A549 (cell line): ENCODE results near the gene USP24. TPM values are rescaled to one million over a fixed set of nuclear protein-coding genes. Genes with fewer than 3 reads are reported as not detected.
A peak's percentile ranks its signal among the peaks of the same experiment; 100 is the strongest.

ENCODE experiments used
- ATAC-seq, 2 experiments: fragments of 200-7000 bp in 1 of 2; fragments of >200 bp in 1 of 2; cut with Nextera tagmentation in 1 of 2; cut with Tn5 transposase in 1 of 2; 3 replicates each; pipeline versions ENCODE4 v1.8.0 to v1.9.1; 2018 to 2020; ENCODE audit warnings: mild to moderate bottlenecking in 1 of 2, moderate library complexity in 1 of 2
- CTCF ChIA-PET: fragments of 300-600 bp; sonication (Branson Sonifier 250); formaldehyde crosslinking; extraction: SDS; loops from one replicate; lab custom pipeline; 2021; ENCODE audit warnings: antibody characterized with exemption, inconsistent platforms; lab: Yijun Ruan, JAX
- POLR2A ChIA-PET: fragments of 350-600 bp; formaldehyde crosslinking; extraction: SDS; loops from one replicate; lab custom pipeline; 2021; ENCODE audit warnings: antibody characterized with exemption, inconsistent platforms; lab: Yijun Ruan, JAX
- DNase-seq, 2 experiments: peaks; one replicate each; pipeline versions ENCODE4 v3.0.0 to v3.0.0-alpha.2; 2011 to 2016; ENCODE audit warnings: low read depth in 1 of 2, low spot score in 1 of 2
- FAIRE-seq: peaks from 2 replicates; lab custom pipeline; 2011; peaks lifted over from hg19 to GRCh38; lab: Jason Lieb, UNC
- H3K27ac ChIP-seq, 2 experiments: fragments of >200 bp; sonication (Bioruptor Twin); formaldehyde crosslinking; 3 replicates each; pipeline ENCODE4 v1.5.1; 2016 to 2017
- H3K4me1 ChIP-seq: fragments of >200 bp; sonication (Bioruptor Twin); formaldehyde crosslinking; 3 replicates; pipeline ENCODE4 v1.6.1; 2016
- H3K4me2 ChIP-seq: fragments of >200 bp; sonication (Bioruptor Twin); formaldehyde crosslinking; 3 replicates; pipeline ENCODE4 v1.6.1; 2016
- H3K4me3 ChIP-seq: fragments of >200 bp; sonication (Bioruptor Twin); formaldehyde crosslinking; 3 replicates; pipeline ENCODE4 v1.5.1; 2016
- H3K9me3 ChIP-seq: fragments of >200 bp; sonication (Bioruptor Twin); formaldehyde crosslinking; 3 replicates; pipeline ENCODE4 v1.6.1; 2016
- CBX2 ChIP-seq: fragments of 200-600 bp; sonication (generic); IDR thresholded peaks from 2 replicates; pipeline ENCODE4 v1.6.1; 2016; ENCODE audit warnings: low read depth, mild to moderate bottlenecking, borderline replicate concordance
- CHD2 ChIP-seq: fragments of 150-350 bp; IDR thresholded peaks from 2 replicates; pipeline ENCODE4 v1.6.1; 2014; ENCODE audit warnings: low read length; ENCODE audit not compliant: partially characterized antibody
- CHD4 ChIP-seq: fragments of 200-600 bp; sonication (generic); IDR thresholded peaks from 2 replicates; pipeline ENCODE4 v1.6.1; 2016; ENCODE audit warnings: antibody characterized with exemption, mild to moderate bottlenecking, borderline replicate concordance
- CTCF ChIP-seq: fragments of >200 bp; sonication (Bioruptor Twin); formaldehyde crosslinking; IDR thresholded peaks from 3 replicates; pipeline ENCODE4 v1.5.1; 2016
- EHF ChIP-seq: fragments of 250-450 bp; sonication (Bioruptor Pico); IDR thresholded peaks from 2 replicates; pipeline ENCODE4 v1.5.0; 2020; ENCODE audit warnings: mild to moderate bottlenecking
- EHMT2 ChIP-seq: fragments of 200-600 bp; sonication (generic); IDR thresholded peaks from 2 replicates; pipeline ENCODE4 v1.6.1; 2016; ENCODE audit warnings: antibody characterized with exemption, low read depth, mild to moderate bottlenecking, moderate library complexity
- FOSB ChIP-seq: fragments of 250-450 bp; sonication (Bioruptor Pico); IDR thresholded peaks from 2 replicates; pipeline ENCODE4 v1.5.0; 2020; ENCODE audit warnings: mild to moderate bottlenecking, moderate library complexity
- HES2 ChIP-seq: fragments of >200 bp; sonication (Bioruptor Twin); formaldehyde crosslinking; IDR thresholded peaks from 2 replicates; pipeline ENCODE4 v1.6.1; 2016
- HEYL ChIP-seq: fragments of 250-450 bp; sonication (Bioruptor Pico); IDR thresholded peaks from 2 replicates; pipeline ENCODE4 v1.8.0; 2021; ENCODE audit warnings: mild to moderate bottlenecking, moderate library complexity
- HOXB5 ChIP-seq: fragments of 250-450 bp; sonication (Bioruptor Pico); IDR thresholded peaks from 2 replicates; pipeline ENCODE4 v1.5.0; 2020; ENCODE audit warnings: mild to moderate bottlenecking, moderate library complexity
- JUNB ChIP-seq: fragments of >200 bp; sonication (Bioruptor Twin); formaldehyde crosslinking; IDR thresholded peaks from 2 replicates; pipeline ENCODE4 v1.6.1; 2016
- KDM1A ChIP-seq: fragments of 200-600 bp; sonication (generic); IDR thresholded peaks from 2 replicates; pipeline ENCODE4 v1.6.1; 2016; ENCODE audit warnings: low read depth, mild to moderate bottlenecking
- MAFK ChIP-seq: fragments of 450-650 bp; IDR thresholded peaks from 2 replicates; pipeline ENCODE4 v1.6.1; 2014; ENCODE audit not compliant: partially characterized antibody
- MAX ChIP-seq: IDR thresholded peaks from 2 replicates; pipeline ENCODE4 v1.6.1; 2012
- MYC ChIP-seq: IDR thresholded peaks from 2 replicates; pipeline ENCODE4 v1.6.1; 2012; ENCODE audit warnings: mild to moderate bottlenecking, inconsistent platforms, low read length, improper control_type of control experiment, borderline replicate concordance
- PHF8 ChIP-seq: fragments of 200-600 bp; sonication (generic); IDR thresholded peaks from 2 replicates; pipeline ENCODE4 v1.6.1; 2016; ENCODE audit warnings: low read depth, mild to moderate bottlenecking, antibody characterized with exemption, moderate library complexity, borderline replicate concordance
- POLR2A ChIP-seq: IDR thresholded peaks from 2 replicates; pipeline ENCODE4 v1.6.1; 2012; ENCODE audit warnings: mild to moderate bottlenecking, low read length
- RARB ChIP-seq: fragments of 250-450 bp; sonication (Bioruptor Pico); IDR thresholded peaks from 2 replicates; pipeline ENCODE4 v1.8.0; 2021; ENCODE audit warnings: mild to moderate bottlenecking, moderate library complexity
- RCOR1 ChIP-seq: fragments of 150-350 bp; IDR thresholded peaks from 2 replicates; pipeline ENCODE4 v1.6.1; 2014; ENCODE audit warnings: antibody characterized with exemption, low read length, low read depth
- RNF2 ChIP-seq: fragments of 200-600 bp; sonication (generic); IDR thresholded peaks from 2 replicates; pipeline ENCODE4 v1.6.1; 2016; ENCODE audit warnings: low read depth, mild to moderate bottlenecking, antibody characterized with exemption, moderate library complexity, borderline replicate concordance
- SMC3 ChIP-seq: fragments of >200 bp; sonication (Bioruptor Twin); formaldehyde crosslinking; IDR thresholded peaks from 3 replicates; pipeline ENCODE4 v1.6.1; 2018; ENCODE audit warnings: inconsistent platforms
- TP53 ChIP-seq: fragments of 250-450 bp; sonication (Bioruptor Pico); IDR thresholded peaks from 2 replicates; pipeline ENCODE4 v1.5.0; 2021; ENCODE audit warnings: mild to moderate bottlenecking, moderate library complexity
- WGBS: methylation state at CpG from one replicate; pipeline ENCODE4 v1.1.6; 2017; ENCODE audit errors: missing lambda C conversion rate; 5-methylcytosine and 5-hydroxymethylcytosine counted together
- polyA plus RNA-seq, 4 experiments: library from polyadenylated mRNA; depleted of rRNA in 3 of 4; stranded (reverse); fragments of >200 nt; fragmentation: RNase III in 1 of 4; extraction: RNeasy Plus Mini Kit Qiagen cat#74134 plus additional on column Dnase treatment in 1 of 4; gene quantifications; 2 replicates in 3 of 4; 3 replicates in 1 of 4; pipeline ENCODE4 v1.2.3, GENCODE V29; 2011 to 2017
- TF ChIP-seq, protein P1 (sequence below): fragments of >200 bp; sonication (Bioruptor Twin); formaldehyde crosslinking; IDR thresholded peaks from 3 replicates; pipeline ENCODE4 v1.6.1; 2016

USP24 gene
- polyA plus RNA-seq, 2 of the 4 experiments (the other 2 are of a cell fraction), result 14.7 to 21.7 TPM

DNA sequence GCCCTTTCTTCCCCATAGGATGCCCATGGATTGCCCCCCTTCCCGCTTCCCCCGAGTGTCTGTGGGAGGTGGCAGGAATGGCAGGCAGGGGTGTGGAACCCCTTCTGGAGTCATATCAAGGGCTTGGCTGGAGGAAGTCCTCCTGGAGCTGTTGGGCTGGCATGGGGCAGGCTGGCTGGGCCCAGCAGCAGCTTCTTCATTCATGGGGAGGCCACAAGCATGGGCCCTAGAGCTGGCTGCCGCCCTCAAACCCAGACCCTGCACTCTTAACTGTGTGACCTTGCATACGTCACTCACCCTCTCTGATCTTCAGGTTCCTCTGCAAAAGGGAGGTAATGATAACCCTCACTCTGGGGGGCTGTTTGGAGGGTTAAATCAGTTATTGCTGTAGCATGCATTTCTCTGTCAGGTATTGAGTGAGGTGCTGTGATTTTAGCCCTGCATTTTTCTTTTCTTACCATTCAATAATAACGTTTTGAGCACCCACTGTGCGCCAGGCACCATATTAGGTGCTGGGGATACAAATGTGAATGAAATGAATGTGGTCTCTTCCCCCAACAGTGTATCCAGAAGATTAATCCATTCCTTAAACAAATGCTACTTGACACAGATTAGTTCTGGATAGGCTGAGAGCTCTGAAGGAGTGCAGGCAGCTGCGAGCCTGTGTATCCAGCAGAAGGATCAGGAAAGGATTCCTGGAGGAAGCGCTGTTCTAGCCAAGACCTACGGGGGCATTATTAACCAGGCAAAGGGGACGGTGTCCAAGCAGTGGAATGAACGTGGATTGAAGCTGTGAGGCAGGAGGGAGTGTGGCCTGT is 166.5 kb downstream of the USP24 start:
- Histone ChIP-seq H3K4me1 (no peaks in the 10 kb centered on the region), H3K4me2 (no peak overlapping the region), H3K9me3 (no peaks in the 10 kb centered on the region), H3K4me3 (no peak overlapping the region), H3K27ac (no peak overlapping the region)
- DNase-seq (no peak), ATAC-seq (peak in 1 of 2 experiments; percentile 35; a peak in 3 of 6 replicates), FAIRE-seq (no peak)
- CTCF ChIA-PET, result interaction anchor here (0.7 to 2.9 kb wide), 4 partner anchors 10 to 27 kb away, joined by 3 to 8 read pairs (median 4); no protein-coding TSS in a partner anchor
- POLR2A ChIA-PET, result no interaction called here
- 84% methylated on average over 9 of the region's 11 CpGs for WGBS
- TF ChIP-seq CBX2, result no peak

DNA sequence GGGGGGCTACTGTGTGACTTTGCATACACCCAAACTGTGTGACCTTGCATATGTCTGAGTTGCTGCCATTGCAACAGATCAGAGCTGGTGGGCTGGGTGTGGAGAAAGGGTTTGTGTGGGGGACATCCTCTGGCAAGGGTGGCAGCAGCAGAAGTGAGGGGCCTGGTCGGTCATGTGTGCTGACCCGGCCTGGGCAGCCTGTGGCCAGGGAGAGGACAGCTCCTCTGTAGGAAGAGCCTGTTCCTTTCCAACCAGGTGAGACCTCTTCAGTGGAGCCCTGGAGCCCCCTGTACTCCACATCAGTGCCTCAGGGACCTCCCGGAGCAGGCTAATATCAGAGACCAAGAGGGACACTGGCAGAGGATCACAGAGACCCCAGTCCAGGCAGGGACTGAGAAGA is 167.6 kb downstream of the USP24 start:
- Histone ChIP-seq H3K4me3 (no peak overlapping the region), H3K4me1 (no peaks in the 10 kb centered on the region), H3K4me2 (no peak overlapping the region), H3K27ac (no peak overlapping the region), H3K9me3 (no peaks in the 10 kb centered on the region)
- 50% methylated on average over 2 of the region's 3 CpGs for WGBS
- CTCF ChIA-PET, result interaction anchor here (2.9 kb wide), 1 partner anchor 12 kb away, joined by 8 read pairs; no protein-coding TSS in a partner anchor
- TF ChIP-seq FOSB (no peak), HEYL (no peak), CHD4 (no peak)
- no peak for FAIRE-seq
- POLR2A ChIA-PET, result no interaction called here
- no peak for DNase-seq
- ATAC-seq, result no peak

GRCh38 chr1:55046871-55047270 is 168.3 kb downstream of the USP24 start:
- no peaks in the 10 kb centered on the region for H3K4me1 ChIP-seq
- no peak overlapping the region for H3K27ac ChIP-seq
- CTCF ChIA-PET, result interaction anchor here (2.9 kb wide), 1 partner anchor 12 kb away, joined by 8 read pairs; no protein-coding TSS in a partner anchor
- H3K4me2 ChIP-seq, result no peak overlapping the region
- H3K9me3 ChIP-seq, result no peaks in the 10 kb centered on the region
- DNase-seq, result no peak
- no peak for FAIRE-seq
- 71% methylated on average over 4 of the region's 4 CpGs for WGBS
- H3K4me3 ChIP-seq, result no peak overlapping the region
- ATAC-seq, result no peak
- no peak for TF ChIP-seq CHD2
- TF ChIP-seq, protein P1, sequence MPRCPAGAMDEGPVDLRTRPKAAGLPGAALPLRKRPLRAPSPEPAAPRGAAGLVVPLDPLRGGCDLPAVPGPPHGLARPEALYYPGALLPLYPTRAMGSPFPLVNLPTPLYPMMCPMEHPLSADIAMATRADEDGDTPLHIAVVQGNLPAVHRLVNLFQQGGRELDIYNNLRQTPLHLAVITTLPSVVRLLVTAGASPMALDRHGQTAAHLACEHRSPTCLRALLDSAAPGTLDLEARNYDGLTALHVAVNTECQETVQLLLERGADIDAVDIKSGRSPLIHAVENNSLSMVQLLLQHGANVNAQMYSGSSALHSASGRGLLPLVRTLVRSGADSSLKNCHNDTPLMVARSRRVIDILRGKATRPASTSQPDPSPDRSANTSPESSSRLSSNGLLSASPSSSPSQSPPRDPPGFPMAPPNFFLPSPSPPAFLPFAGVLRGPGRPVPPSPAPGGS, result no peak
- no peak for TF ChIP-seq KDM1A
- no peak for TF ChIP-seq SMC3
- TF ChIP-seq POLR2A, result no peak
- no peak for TF ChIP-seq RARB (CRISPR knock-in tag)
- no peak for TF ChIP-seq TP53 (CRISPR knock-in tag)
- no peak for TF ChIP-seq RCOR1
- no peak for TF ChIP-seq CHD4
- no peak for TF ChIP-seq HOXB5 (CRISPR knock-in tag)
- no peak for TF ChIP-seq MYC
- TF ChIP-seq MAX, result no peak
- no peak for TF ChIP-seq EHF (CRISPR knock-in tag)
- no peak for TF ChIP-seq CBX2
- TF ChIP-seq EHMT2, result no peak
- TF ChIP-seq MAFK, result no peak
- TF ChIP-seq RNF2, result no peak
- POLR2A ChIA-PET, result no interaction called here

DNA sequence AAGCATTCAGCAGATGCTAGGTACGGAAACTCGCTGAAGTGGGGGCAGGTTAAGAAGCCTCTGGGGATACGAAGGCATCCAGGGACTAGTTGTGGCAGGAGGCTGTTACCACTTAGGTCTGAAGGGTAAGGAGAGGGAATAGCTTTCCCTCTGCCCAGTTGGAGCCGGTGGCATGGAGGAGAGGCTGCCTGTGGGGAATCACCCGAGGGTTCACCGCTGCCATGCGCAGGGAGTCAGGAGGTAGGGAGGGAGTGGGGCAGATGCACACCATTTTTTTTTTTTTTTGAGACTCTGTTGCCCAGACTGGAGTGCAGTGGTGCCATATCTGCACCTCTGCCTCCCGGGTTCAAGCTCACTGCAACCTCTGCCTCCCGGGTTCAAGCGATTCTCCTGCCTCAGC is 169.7 kb downstream of the USP24 start:
- ChIA-PET CTCF (interaction anchor here (0.6 kb wide), 1 partner anchor 1491 kb away, joined by 3 read pairs; no protein-coding TSS in a partner anchor), POLR2A (no interaction called here)
- no peak for ATAC-seq
- DNase-seq, result no peak
- 92% methylated on average over 10 of the region's 10 CpGs for WGBS
- H3K4me3 ChIP-seq, result no peak overlapping the region
- no peak for FAIRE-seq
- no peaks in the 10 kb centered on the region for H3K9me3 ChIP-seq
- H3K4me1 ChIP-seq, result peaks cover 6% of the 10 kb centered on the region; the same call in 2 of the 3 replicates
- no peak overlapping the region for H3K4me2 ChIP-seq
- no peak overlapping the region for H3K27ac ChIP-seq
- no peak for TF ChIP-seq PHF8
- no peak for TF ChIP-seq HES2
- no peak for TF ChIP-seq JUNB
- TF ChIP-seq SMC3, result no peak
- no peak for TF ChIP-seq POLR2A
- TF ChIP-seq MAX, result no peak
- TF ChIP-seq, protein P1, result no peak
- TF ChIP-seq CTCF, result no peak
- no peak for TF ChIP-seq CHD2
